ENCODE results near the gene PI4KB.

- TF ChIP-seq, protein P1, sequence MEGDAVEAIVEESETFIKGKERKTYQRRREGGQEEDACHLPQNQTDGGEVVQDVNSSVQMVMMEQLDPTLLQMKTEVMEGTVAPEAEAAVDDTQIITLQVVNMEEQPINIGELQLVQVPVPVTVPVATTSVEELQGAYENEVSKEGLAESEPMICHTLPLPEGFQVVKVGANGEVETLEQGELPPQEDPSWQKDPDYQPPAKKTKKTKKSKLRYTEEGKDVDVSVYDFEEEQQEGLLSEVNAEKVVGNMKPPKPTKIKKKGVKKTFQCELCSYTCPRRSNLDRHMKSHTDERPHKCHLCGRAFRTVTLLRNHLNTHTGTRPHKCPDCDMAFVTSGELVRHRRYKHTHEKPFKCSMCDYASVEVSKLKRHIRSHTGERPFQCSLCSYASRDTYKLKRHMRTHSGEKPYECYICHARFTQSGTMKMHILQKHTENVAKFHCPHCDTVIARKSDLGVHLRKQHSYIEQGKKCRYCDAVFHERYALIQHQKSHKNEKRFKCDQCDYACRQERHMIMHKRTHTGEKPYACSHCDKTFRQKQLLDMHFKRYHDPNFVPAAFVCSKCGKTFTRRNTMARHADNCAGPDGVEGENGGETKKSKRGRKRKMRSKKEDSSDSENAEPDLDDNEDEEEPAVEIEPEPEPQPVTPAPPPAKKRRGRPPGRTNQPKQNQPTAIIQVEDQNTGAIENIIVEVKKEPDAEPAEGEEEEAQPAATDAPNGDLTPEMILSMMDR (IDR thresholded peaks at IDR 0.05), result no peak
- no peak for TF ChIP-seq TAF1 (IDR thresholded peaks at IDR 0.05; ENCODE audit: borderline replicate concordance, low read depth, low read length)
- TF ChIP-seq GATA2 (CRISPR knock-in tag; IDR thresholded peaks at IDR 0.05), result no peak
- no peak for TF ChIP-seq TCF12 (IDR thresholded peaks at IDR 0.05)
- TF ChIP-seq EP300 (IDR thresholded peaks at IDR 0.05; ENCODE audit: borderline replicate concordance in 1 of 2, low read depth in 1 of 2, low read length in 1 of 2), result no peak
- TF ChIP-seq SMC3 (IDR thresholded peaks at IDR 0.05; ENCODE audit: low read depth, low read length), result no peak
- no peak for TF ChIP-seq MXI1 (IDR thresholded peaks at IDR 0.05; ENCODE audit: low read depth, low read length)
- TF ChIP-seq, protein P2, sequence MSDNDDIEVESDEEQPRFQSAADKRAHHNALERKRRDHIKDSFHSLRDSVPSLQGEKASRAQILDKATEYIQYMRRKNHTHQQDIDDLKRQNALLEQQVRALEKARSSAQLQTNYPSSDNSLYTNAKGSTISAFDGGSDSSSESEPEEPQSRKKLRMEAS (IDR thresholded peaks at IDR 0.05; ENCODE audit: low read depth), result no peak
- no peak for TF ChIP-seq MEF2A (IDR thresholded peaks at IDR 0.05; ENCODE audit: borderline replicate concordance, low read depth)
Observed at GRCh38 chr1:151369621-151370048, 42.4 kb upstream of the PI4KB start.
